Measurements from ENCODE around the gene AICDA.

The AICDA gene

GRCh38 chr12:8553088-8553627 is 59.5 kb downstream of the AICDA start:
- no peak for DNase-seq
